ENCODE data around the gene APOC3.

Gene APOC3

DNA sequence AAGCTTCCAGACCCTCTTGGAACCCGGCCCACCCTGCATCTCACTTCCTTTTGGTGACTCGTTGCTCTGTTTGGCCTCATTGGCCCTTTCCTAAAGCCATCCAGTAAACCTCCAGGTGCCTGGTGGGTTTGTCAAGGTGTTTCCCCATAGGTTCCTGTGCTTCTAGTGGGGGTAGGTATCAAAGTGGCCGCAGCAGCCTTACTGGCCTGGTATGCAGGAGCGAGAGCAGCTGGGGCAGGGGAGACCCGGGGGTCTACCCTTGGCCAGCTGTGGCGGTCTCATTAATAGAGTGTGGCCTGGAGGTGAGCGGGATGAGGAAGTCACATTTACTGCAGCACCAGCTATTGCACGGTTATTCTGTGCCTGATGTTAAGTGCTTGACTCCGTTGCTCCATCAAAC is 10.7 kb upstream of the APOC3 start:
- no peak for ATAC-seq
- H3K27ac Mint-ChIP-seq: no peak overlapping the region

DNA sequence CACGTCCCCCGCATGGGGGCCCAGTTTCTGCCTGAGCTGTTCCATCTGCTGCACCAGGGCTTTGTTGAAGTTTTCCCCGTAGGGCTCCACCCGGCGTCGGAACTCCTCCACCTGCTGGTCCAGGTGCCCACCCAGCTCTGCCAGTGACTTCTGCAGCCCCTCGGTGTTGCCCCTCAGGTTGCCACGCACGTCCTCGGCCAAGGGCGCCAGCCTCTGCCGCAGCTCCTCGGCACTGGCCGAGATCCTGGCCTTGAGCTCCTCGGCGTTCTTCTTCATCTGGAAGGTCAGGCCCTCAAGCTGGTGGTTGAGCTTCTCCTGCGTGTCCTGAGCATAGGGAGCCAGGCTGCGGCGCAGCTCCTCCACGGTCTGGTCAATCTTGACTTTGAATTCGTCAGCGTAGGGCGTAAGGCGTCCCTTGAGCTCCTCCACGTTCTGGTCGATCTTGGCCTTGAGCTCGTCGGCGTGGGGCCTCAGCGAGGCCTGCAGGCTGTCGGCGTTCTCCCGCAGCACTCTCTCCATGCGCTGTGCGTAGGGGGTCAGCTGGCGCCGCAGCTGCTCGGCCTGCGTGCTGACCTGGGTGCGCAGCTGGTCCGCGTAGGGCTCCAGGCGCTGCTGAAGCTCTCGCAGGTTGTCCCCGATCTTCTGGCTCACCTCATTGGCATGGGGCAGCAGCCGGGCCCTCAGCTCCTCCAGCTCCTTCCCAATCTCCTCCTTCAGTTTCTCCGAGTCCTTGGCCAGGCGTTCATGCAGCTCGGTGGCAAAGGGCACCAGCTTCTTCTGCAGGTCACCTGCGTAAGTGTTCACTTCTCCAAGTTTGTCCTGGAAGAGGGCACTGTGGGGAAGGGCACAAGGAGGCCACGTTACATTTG is 8.4 kb upstream of the APOC3 start:
- Mint-ChIP-seq H3K36me3 (no peaks in the 10 kb centered on the region), H3K4me3 (no peak overlapping the region), H3K9me3 (no peaks in the 10 kb centered on the region), H3K4me1 (no peaks in the 10 kb centered on the region), H3K27ac (no peak overlapping the region), H3K27me3 (no peaks in the 10 kb centered on the region)
- ATAC-seq: no peak

More for the DNA sequence above, 10.7 kb upstream of the APOC3 start:
- Mint-ChIP-seq H3K36me3 (no peaks in the 10 kb centered on the region), H3K27me3 (peaks cover under 1% of the 10 kb centered on the region), H3K4me1 (no peaks in the 10 kb centered on the region), H3K4me3 (no peak overlapping the region), H3K9me3 (no peaks in the 10 kb centered on the region)

DNA sequence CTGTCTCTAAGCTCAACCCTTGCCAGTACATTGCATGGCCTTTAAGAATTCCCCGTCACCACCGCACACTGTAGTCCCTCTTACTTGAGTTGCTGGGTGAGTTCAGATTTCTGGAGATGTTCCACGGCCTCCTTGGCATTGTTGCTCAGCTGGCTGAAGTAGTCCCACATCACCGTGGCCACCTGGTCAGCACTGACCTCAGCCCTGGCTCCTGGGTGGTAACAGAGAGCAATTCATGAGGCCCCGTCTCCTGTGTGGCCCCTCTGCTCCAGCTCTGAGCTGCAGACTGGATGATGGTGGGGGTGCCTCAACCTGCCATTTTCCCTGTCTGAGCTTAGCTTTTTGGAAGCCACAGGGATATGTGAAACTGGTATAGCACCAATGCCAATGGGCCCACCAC is 7.1 kb upstream of the APOC3 start:
- Mint-ChIP-seq H3K27me3 (no peaks in the 10 kb centered on the region), H3K27ac (no peak overlapping the region), H3K4me1 (no peaks in the 10 kb centered on the region), H3K36me3 (no peaks in the 10 kb centered on the region), H3K9me3 (no peaks in the 10 kb centered on the region), H3K4me3 (no peak overlapping the region)
- no peak for ATAC-seq

DNA sequence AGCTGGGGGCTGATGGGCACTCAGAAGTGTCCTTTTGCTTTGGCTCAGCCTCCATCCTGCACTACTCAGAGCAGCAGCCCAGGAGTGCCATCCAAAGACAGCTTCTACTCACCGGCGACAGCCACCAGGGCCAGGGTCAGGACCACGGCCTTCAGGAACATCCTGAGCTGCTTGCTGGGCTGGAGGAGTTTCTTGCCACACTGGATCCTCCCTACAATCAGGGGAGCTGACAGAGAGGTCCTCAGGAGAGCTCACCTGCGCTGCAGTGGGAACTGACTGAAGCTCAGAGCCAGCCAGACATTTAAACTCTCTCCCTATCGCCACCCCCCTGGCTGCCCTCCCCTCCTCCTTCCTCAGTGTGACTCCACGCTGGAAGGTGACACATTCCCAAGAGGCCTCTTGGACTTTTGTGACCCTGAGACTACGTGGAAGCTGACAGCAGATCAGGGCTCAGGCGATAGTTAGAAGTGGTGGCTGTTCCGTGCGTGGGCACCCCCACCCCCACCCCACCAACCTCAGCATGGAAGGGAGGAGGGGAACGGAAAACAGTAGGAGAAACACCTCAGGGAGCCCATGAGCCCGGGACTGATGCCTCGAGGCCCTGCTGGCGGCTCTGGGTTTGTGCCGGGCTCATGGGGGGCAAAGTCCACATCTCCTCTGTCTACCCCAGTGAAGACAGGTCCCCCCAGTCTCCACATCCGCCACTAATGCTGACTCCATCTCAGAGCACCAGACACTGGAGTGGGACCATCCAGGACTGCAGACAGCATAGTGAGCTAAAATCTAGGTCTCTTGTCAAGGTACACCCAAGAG is 6.5 kb upstream of the APOC3 start, which contains the start of gene APOA4:
APOA4 (minus strand) TSS at position 274 of the 813 bp plus-strand sequence; CDS start at position 161, 113 bp downstream.
- Mint-ChIP-seq H3K9me3 (no peaks in the 10 kb centered on the region), H3K27me3 (no peaks in the 10 kb centered on the region), H3K36me3 (no peaks in the 10 kb centered on the region), H3K4me1 (no peaks in the 10 kb centered on the region), H3K4me3 (no peak within 1 kb of the TSS), H3K27ac (no peak within 1 kb of the TSS)
- ATAC-seq: no peak

DNA sequence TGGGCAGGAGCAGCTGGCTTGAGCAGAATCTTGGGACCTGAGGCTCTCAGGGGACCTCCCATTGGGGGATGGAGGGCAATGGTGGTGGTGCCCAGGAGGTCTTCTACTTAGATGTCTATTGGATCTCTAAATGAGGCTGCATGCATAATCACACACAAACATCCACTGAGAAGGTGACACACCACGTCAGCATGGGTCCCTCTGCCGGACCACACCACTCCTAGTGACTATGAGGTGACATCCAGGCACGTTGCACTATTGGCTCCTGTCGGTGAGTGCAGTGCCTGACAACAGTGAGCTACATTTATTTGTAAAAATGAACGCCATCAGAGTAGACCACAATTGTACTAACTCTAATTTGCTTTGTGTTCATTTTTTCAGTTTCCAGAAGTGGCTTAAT is 4.3 kb upstream of the APOC3 start:
- Mint-ChIP-seq H3K4me3 (no peak overlapping the region), H3K9me3 (no peaks in the 10 kb centered on the region), H3K27me3 (no peaks in the 10 kb centered on the region), H3K27ac (no peak overlapping the region), H3K4me1 (no peaks in the 10 kb centered on the region), H3K36me3 (no peaks in the 10 kb centered on the region)
- ATAC-seq: no peak

DNA sequence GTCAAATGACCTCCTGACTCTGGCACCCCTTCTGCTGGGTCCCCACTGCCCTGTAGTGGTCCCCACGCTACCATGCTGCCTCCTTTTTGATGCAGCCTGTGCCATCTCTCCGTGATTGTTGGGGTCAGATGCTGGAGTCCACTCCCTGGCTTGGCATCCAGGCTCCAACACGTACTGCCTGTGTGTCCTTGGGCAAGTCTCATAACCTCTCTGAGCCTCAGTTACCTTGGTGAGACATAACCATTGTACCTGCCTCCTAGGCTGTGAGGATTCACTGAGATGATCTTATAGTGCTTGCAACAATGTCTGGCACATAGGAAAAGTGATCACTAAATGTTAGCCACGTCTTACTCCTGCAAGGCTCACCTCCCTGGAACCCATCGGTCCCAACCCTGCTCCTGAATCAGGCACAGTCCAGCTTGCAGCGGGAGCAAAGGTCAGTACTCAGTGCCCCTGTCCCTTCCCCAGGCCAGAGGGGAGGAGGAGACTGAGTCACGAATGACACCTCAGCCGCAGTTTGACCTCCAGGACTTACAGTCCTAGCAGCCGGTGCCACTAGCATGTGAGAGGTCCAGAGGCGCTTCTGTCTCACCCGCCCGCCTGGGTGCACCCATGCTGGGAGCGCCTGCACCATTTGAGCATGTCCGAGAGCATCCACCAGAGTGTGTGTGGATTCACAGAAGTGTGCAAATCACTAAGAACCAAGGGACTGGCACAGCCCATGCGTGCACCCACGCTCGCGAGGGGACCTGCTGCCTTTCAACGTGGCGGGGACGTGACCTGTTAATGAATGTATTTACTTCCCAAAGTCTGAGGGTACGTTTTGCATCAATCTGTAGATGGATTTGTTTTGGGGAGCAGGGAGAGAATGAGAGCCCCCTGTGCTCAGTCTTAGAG is 3.6 kb upstream of the APOC3 start:
- no peaks in the 10 kb centered on the region for H3K9me3 Mint-ChIP-seq
- no peak for ATAC-seq
- H3K27ac Mint-ChIP-seq: no peak overlapping the region
- no peak overlapping the region for H3K4me3 Mint-ChIP-seq
- no peaks in the 10 kb centered on the region for H3K4me1 Mint-ChIP-seq
- no peaks in the 10 kb centered on the region for H3K36me3 Mint-ChIP-seq
- H3K27me3 Mint-ChIP-seq: peaks cover 6% of the 10 kb centered on the region

DNA sequence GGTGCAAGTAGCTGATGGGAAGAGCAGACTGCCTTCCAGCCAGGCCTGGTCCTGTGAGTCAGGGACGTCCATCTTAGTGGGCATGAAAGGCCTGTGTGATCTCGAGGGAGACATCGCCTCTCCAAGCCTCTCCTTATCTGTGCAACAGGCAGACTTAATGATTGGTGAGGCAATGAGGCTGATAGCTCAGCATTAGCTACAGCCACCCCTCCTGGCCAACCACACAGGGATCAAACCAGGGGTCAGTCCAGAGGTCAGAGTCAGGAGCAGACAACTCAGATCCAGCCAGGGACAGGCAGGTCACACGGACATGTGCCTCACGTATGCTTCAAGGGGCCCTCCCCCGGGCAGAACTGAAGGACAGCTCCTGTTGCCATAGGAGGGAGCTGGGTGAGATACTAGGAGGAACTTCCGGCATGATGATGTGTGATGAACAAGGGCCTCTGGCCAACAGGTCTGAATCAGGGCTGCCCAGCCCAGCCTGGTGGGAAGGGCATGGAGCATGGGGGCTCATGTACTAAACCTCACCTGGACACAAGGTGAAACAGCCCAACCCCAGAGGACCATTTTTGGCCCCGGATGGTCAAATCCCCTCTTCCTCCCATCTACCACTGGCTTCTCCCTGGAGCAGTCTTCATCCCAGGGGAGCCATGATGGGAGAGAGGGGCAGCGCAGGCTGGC is 2.8 kb upstream of the APOC3 start:
- H3K9me3 Mint-ChIP-seq: no peaks in the 10 kb centered on the region
- ATAC-seq: no peak
- no peaks in the 10 kb centered on the region for H3K36me3 Mint-ChIP-seq
- H3K4me1 Mint-ChIP-seq: no peaks in the 10 kb centered on the region
- peaks cover 11% of the 10 kb centered on the region for H3K27me3 Mint-ChIP-seq
- no peak overlapping the region for H3K27ac Mint-ChIP-seq
- H3K4me3 Mint-ChIP-seq: no peak overlapping the region

DNA sequence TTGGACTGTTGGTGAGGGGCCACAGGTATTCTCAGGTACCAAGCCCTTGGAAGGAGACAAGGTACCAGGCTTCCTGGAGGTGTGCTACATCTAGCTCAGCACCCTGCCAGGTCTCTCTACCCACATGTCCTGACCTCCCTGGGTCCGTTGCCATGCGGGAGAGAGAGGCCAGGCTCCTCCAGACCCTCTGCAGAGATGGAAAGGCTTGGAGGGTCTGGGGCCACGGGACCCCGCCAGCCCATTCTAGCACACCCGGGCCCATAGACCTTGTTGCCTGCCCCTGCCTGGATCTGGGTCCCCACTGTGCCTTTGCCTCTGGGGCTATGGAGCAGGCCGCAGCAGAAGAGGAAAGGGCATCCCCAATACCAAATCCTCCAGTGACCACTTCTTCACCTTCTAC is 2.2 kb upstream of the APOC3 start:
- Mint-ChIP-seq H3K27ac (no peak overlapping the region), H3K9me3 (no peaks in the 10 kb centered on the region), H3K36me3 (no peaks in the 10 kb centered on the region), H3K27me3 (peaks cover 11% of the 10 kb centered on the region), H3K4me3 (no peak overlapping the region), H3K4me1 (no peaks in the 10 kb centered on the region)
- ATAC-seq: no peak

DNA sequence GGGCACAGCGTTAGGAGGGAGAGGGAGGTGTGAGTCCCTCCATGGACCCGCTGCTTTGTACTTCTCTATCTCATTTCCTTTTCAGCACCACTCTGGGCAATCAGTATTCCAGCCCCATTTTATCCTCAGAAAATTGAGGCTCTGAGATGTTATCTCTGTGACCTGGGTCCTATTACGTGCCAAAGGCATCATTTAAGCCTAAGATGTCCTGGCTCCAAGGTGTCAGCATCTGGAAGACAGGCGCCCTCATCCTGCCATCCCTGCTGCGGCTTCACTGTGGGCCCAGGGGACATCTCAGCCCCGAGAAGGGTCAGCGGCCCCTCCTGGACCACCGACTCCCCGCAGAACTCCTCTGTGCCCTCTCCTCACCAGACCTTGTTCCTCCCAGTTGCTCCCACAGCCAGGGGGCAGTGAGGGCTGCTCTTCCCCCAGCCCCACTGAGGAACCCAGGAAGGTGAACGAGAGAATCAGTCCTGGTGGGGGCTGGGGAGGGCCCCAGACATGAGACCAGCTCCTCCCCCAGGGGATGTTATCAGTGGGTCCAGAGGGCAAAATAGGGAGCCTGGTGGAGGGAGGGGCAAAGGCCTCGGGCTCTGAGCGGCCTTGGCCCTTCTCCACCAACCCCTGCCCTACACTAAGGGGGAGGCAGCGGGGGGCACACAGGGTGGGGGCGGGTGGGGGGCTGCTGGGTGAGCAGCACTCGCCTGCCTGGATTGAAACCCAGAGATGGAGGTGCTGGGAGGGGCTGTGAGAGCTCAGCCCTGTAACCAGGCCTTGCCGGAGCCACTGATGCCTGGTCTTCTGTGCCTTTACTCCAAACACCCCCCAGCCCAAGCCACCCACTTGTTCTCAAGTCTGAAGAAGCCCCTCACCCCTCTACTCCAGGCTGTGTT is 829 bp upstream of the APOC3 start:
- peaks cover 11% of the 10 kb centered on the region for H3K27me3 Mint-ChIP-seq
- H3K4me3 Mint-ChIP-seq: no peak overlapping the region
- no peaks in the 10 kb centered on the region for H3K4me1 Mint-ChIP-seq
- H3K36me3 Mint-ChIP-seq: no peaks in the 10 kb centered on the region
- no peaks in the 10 kb centered on the region for H3K9me3 Mint-ChIP-seq
- no peak overlapping the region for H3K27ac Mint-ChIP-seq
- ATAC-seq: no peak

DNA sequence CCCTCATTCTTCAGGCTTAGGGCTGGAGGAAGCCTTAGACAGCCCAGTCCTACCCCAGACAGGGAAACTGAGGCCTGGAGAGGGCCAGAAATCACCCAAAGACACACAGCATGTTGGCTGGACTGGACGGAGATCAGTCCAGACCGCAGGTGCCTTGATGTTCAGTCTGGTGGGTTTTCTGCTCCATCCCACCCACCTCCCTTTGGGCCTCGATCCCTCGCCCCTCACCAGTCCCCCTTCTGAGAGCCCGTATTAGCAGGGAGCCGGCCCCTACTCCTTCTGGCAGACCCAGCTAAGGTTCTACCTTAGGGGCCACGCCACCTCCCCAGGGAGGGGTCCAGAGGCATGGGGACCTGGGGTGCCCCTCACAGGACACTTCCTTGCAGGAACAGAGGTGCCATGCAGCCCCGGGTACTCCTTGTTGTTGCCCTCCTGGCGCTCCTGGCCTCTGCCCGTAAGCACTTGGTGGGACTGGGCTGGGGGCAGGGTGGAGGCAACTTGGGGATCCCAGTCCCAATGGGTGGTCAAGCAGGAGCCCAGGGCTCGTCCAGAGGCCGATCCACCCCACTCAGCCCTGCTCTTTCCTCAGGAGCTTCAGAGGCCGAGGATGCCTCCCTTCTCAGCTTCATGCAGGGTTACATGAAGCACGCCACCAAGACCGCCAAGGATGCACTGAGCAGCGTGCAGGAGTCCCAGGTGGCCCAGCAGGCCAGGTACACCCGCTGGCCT is 641 bp downstream of the APOC3 start:
- no peak for ATAC-seq
- peaks cover 8% of the 10 kb centered on the region for H3K4me1 Mint-ChIP-seq
- no peaks in the 10 kb centered on the region for H3K36me3 Mint-ChIP-seq
- no peak overlapping the region for H3K4me3 Mint-ChIP-seq
- no peaks in the 10 kb centered on the region for H3K9me3 Mint-ChIP-seq
- H3K27me3 Mint-ChIP-seq: peaks cover 11% of the 10 kb centered on the region
- H3K27ac Mint-ChIP-seq: no peak overlapping the region

DNA sequence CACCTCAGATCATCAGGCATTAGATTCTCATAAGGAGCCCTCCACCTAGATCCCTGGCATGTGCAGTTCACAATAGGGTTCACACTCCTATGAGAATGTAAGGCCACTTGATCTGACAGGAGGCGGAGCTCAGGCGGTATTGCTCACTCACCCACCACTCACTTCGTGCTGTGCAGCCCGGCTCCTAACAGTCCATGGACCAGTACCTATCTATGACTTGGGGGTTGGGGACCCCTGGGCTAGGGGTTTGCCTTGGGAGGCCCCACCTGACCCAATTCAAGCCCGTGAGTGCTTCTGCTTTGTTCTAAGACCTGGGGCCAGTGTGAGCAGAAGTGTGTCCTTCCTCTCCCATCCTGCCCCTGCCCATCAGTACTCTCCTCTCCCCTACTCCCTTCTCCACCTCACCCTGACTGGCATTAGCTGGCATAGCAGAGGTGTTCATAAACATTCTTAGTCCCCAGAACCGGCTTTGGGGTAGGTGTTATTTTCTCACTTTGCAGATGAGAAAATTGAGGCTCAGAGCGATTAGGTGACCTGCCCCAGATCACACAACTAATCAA is 2.2 kb downstream of the APOC3 start:
- no peak overlapping the region for H3K27ac Mint-ChIP-seq
- H3K9me3 Mint-ChIP-seq: no peaks in the 10 kb centered on the region
- no peak overlapping the region for H3K4me3 Mint-ChIP-seq
- no peaks in the 10 kb centered on the region for H3K36me3 Mint-ChIP-seq
- peaks cover 19% of the 10 kb centered on the region for H3K4me1 Mint-ChIP-seq
- H3K27me3 Mint-ChIP-seq: peaks cover 11% of the 10 kb centered on the region
- ATAC-seq: no peak

DNA sequence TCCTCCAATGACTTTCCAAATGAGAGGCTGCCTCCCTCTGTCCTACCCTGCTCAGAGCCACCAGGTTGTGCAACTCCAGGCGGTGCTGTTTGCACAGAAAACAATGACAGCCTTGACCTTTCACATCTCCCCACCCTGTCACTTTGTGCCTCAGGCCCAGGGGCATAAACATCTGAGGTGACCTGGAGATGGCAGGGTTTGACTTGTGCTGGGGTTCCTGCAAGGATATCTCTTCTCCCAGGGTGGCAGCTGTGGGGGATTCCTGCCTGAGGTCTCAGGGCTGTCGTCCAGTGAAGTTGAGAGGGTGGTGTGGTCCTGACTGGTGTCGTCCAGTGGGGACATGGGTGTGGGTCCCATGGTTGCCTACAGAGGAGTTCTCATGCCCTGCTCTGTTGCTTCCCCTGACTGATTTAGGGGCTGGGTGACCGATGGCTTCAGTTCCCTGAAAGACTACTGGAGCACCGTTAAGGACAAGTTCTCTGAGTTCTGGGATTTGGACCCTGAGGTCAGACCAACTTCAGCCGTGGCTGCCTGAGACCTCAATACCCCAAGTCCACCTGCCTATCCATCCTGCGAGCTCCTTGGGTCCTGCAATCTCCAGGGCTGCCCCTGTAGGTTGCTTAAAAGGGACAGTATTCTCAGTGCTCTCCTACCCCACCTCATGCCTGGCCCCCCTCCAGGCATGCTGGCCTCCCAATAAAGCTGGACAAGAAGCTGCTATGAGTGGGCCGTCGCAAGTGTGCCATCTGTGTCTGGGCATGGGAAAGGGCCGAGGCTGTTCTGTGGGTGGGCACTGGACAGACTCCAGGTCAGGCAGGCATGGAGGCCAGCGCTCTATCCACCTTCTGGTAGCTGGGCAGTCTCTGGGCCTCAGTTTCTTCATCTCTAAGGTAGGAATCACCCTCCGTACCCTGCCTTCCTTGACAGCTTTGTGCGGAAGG is 2.9 kb downstream of the APOC3 start:
- Mint-ChIP-seq H3K36me3 (no peaks in the 10 kb centered on the region), H3K27ac (no peak overlapping the region), H3K4me3 (no peak overlapping the region), H3K9me3 (no peaks in the 10 kb centered on the region), H3K27me3 (peaks cover 11% of the 10 kb centered on the region), H3K4me1 (peaks cover 19% of the 10 kb centered on the region)
- no peak for ATAC-seq

All from stimulated activated memory B cell treated with anti-CD40 and anti-IgM and Interleukin-4, amounts not matched to agents 10 μg/mL and 1 μg/mL and 100 μg/mL, for 72 hours (primary cell).